T47D (cell line): Measurements from ENCODE around the gene NTM.

Source experiments
- DNase-seq, 2 experiments: peaks; one replicate each; pipeline versions ENCODE4 v3.0.0 to v3.0.0-alpha.2; 2011 to 2012; ENCODE audit warnings: low read depth in 1 of 2, low spot score in 1 of 2
- JUND ChIP-seq: IDR thresholded peaks from 2 replicates; pipeline ENCODE4 v1.6.1; 2012; ENCODE audit warnings: low read depth
- in situ Hi-C: cut with HindIII; loops from 2 replicates; pipeline ENCODE4 v1.10.0; 2016; ENCODE audit warnings: low sequenced_read_pairs, low pct_unique_long_range_greater_than_20kb

NTM gene

GRCh38 chr11:131600628-131601027 is 230.2 kb downstream of the NTM start:
- in situ Hi-C loops = no loop called here
- DNase-seq = no peak
- TF ChIP-seq JUND = no peak

DNA sequence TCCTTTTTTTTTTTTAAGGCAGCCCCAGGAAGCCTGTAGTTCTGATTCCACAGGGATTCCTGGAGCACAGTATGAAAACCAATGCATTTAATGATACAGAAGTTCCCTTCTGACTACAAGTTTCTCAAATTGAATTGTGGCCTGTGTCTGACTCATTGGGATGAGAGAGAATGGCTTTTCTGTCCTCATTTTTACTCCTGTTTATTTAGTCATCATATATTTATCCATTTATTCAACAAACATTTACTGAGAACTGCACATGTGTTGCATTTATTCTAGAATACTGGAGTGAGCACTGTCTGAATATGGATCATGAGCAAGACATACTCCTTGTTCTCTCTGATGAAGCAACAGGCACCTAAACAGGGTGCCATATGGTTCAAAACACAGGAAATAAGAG is 231.2 kb downstream of the NTM start:
- in situ Hi-C loops = no loop called here
- DNase-seq = no peak

GRCh38 chr11:131602431-131602830 is 232.0 kb downstream of the NTM start:
- TF ChIP-seq JUND = no peak
- DNase-seq = no peak
- in situ Hi-C loops = no loop called here

More for the DNA sequence above, 231.2 kb downstream of the NTM start:
- no peak for TF ChIP-seq JUND

DNA sequence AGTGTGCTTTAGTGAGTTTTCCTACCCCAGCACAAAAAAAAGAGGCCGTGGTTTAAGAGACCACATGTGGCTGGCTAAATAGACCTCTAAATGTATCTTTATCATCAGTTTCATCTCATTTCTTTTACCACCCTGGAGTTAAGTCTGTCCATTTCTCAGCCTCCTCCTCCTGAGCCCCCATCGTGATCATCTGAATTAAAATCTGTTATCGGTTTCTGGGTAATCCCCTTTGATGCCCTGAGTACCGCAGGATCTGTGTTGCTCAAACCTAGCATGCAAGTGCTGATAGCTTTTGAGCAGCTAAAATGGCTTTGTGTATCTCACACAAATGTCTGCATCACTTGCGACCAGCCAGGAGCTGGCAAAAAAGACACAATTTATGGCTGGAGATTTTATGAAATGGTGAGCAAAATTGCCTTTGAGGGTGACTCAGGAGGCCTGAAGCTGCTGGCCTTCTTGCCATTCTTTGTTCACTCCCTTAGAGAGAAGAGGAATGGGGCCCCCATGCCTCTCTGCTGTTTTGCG is 236.5 kb downstream of the NTM start:
- in situ Hi-C loops = no loop called here
- TF ChIP-seq JUND = no peak
- no peak for DNase-seq

- in situ Hi-C loops = no loop called here
- TF ChIP-seq JUND = no peak
- no peak for DNase-seq
Measured at GRCh38 chr11:131609337-131609736, 238.9 kb downstream of the NTM start.

DNA sequence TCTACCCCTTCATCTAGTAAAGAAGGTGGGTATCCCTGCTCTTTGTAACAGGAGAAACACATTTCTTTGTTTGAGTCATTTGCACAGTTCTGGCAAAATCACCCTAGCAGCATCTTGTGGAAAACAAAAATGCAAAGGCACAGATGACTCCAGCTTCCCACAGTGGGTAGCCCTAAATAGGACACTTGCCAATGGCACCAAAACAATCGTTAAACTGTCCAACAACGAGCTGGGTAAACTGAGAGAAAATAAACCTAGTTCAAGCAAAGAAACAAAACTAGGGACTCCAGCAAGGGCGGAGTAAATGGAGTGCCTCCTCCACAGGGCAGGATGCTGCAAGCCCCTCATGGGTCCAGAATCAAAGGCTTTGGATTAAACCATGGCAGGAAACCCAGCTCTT is 239.5 kb downstream of the NTM start:
- in situ Hi-C loops = no loop called here
- no peak for DNase-seq
- TF ChIP-seq JUND = no peak

DNA sequence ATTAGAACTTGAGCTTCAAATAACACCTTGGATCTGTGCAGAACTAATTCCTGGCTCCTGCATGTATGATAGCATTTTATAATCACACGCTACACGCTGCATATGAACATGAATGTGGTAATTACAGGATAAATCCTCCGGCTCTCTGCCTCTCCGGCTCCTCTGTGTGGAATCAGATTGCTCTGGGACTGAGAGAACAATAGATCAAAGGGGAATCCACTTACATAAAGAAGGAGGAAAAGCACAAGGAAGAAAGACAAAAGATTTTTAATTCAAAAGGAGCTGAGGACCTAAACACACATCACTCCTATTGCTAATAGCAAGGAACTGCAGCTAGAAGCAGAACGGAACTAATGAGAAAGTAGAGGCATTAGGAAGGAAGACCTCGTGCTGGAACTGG is 240.9 kb downstream of the NTM start:
- in situ Hi-C loops = no loop called here
- no peak for TF ChIP-seq JUND
- DNase-seq = no peak

GRCh38 chr11:131612533-131612932 is 242.1 kb downstream of the NTM start:
- in situ Hi-C loops = no loop called here
- no peak for DNase-seq
- TF ChIP-seq JUND = no peak

GRCh38 chr11:131614631-131615030 is 244.2 kb downstream of the NTM start:
- TF ChIP-seq JUND = no peak
- in situ Hi-C loops = no loop called here
- no peak for DNase-seq

DNA sequence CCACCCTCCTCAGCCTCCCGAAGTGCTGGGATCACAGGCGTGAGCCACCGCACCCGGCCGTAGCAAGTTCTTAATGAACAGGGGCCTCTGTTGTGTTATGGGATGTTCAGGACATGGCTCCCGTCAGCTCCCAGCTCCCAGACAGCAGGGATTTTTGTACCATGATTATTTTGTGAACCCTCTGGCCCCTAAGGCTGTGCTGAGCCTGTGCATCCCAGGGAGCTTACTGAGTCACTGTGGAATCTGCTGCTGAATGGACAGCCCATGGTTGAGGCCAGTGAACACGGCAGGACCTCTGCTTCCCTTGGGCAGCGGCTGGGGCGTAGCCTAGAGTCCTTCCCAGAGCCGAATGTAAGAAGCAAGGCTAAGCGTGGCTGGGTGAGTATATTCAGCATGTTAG is 245.2 kb downstream of the NTM start:
- no peak for DNase-seq
- in situ Hi-C loops = no loop called here

DNA sequence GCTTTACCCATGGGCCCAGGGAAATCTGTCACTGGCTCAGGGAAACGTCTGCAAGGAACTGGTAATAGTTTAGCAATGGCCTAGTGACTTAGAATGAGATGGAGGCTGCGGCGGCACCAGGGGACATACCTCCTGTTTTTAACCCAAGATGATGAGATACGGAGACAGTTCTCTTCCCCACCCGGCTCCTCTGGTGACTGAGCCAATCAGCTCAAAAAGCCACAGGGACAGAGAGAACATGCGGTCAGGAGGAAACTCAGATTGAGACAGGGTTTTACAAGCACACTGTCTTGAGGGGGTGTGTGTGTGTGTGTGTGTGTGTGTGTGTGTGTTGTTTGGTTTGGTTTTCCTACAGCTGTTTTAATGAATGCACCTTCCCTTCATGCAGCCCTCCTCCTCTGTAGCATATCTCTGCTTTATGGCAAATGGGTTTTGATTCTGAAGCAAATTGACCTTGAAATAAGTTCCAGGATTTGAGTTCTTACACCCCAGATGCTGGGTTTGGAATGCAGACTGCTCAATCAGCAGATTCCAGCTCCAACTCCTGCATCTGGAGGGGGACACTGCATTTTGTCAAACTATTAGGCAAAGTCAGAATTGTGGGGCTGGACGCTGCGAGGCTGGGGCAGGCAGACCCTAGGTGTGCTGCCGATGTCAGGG is 246.2 kb downstream of the NTM start:
- no peak for TF ChIP-seq JUND
- DNase-seq = no peak
- in situ Hi-C loops = no loop called here

More for the DNA sequence above, 245.2 kb downstream of the NTM start:
- TF ChIP-seq JUND = no peak

- TF ChIP-seq JUND = no peak
- DNase-seq = no peak
- in situ Hi-C loops = no loop called here
Measured at GRCh38 chr11:131618201-131618600, 247.8 kb downstream of the NTM start.

DNA sequence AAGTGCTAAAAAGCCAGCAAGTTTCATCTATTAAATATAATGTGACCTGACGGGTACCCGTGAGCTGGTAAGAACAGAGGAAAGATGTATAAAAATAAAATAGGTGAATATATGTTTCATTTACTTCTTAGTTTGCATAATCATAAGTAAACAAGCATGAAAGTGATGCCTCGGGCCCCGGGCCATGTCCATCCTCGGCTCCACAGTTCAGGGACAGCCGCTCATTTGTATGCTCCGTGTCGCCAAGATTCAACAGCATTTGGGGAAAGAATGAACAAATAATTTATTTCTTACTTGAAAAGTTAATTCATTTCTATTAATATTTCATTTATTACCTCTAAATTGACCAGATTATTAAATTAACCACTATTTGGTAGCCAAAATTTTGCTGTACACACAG is 251.8 kb downstream of the NTM start:
- TF ChIP-seq JUND = no peak
- in situ Hi-C loops = no loop called here
- no peak for DNase-seq

DNA sequence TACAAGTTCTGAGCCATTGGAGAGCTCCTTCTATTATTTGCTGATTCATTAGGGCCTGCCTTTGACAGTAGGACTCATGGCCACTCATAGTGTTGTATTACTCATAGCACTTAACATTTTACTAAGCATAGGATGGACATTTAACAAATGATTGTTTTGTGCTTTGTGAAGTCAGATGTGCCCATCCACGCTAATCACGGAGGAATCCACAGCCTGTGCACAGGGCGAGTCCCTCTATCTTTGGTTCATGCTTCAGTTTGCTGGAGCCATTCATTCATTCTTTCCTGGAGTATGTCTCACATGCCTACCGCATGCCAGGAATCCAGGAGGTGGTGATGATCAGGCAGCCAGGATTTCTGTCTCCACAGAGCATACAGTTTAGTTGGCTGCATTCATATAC is 254.1 kb downstream of the NTM start:
- DNase-seq = no peak
- TF ChIP-seq JUND = no peak
- in situ Hi-C loops = no loop called here

DNA sequence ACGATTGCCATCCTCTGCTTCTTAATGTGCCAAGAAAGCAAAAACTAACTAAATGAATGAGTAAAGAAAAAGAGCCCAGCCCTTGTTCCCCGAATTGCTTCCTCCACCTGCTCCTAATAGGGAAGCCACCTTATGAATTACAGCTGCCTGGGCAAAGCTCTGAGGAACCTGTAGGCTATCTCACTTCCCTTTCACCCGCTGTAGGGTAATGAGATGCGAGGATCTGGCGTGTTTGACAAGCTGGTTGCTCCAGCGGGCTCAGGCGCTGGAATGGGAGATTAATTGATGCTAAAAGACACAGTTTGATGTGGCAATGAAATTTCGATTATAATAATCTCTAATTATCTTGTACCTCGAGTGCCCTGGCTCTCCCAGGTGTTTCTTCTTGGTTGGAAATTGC is 256.4 kb downstream of the NTM start:
- TF ChIP-seq JUND = no peak
- in situ Hi-C loops = no loop called here
- no peak for DNase-seq
